WTC11 (cell line): ENCODE results near the gene TNIP2. TPM values are rescaled to one million over a fixed set of nuclear protein-coding genes. Genes with fewer than 3 reads are reported as not detected.
"Not testable (repeated sequence)": the region's sequence is repeated elsewhere in the genome, so short reads cannot be mapped to it uniquely, and the experiment has no call there.

Experiments used
- ATAC-seq: fragments of 200-7000 bp; cut with Tn5 transposase; 2 replicates; pipeline ENCODE4 v1.10.0; 2021; ENCODE audit warnings: mild to moderate bottlenecking, moderate library complexity
- CTCF ChIA-PET: fragments of 300-600 bp; sonication (Branson Sonifier 250); formaldehyde crosslinking; loops from one replicate; lab custom pipeline; 2021; ENCODE audit warnings: antibody characterized with exemption; lab: Charles Lee
- POLR2A ChIA-PET: fragments of 350-600 bp; sonication (Branson Sonifier 250); formaldehyde crosslinking; loops from one replicate; lab custom pipeline; 2021; ENCODE audit warnings: antibody characterized with exemption; lab: Charles Lee
- DNase-seq: peaks from one replicate; pipeline ENCODE4 v3.0.0; 2021; ENCODE audit warnings: low spot score
- H3K27ac Mint-ChIP-seq: 2 replicates; pipeline ENCODE4 v1.8.0; 2021; ENCODE audit warnings: mixed read lengths
- H3K27me3 Mint-ChIP-seq: 2 replicates; pipeline ENCODE4 v1.8.0; 2021; ENCODE audit warnings: low read depth, mild to moderate bottlenecking, moderate library complexity, mixed read lengths
- H3K36me3 Mint-ChIP-seq: 2 replicates; pipeline ENCODE4 v1.8.0; 2021; ENCODE audit warnings: mixed read lengths
- H3K4me1 Mint-ChIP-seq: 2 replicates; pipeline ENCODE4 v1.8.0; 2022; ENCODE audit warnings: mixed read lengths
- H3K4me3 Mint-ChIP-seq: 2 replicates; pipeline ENCODE4 v1.8.0; 2021; ENCODE audit warnings: mild to moderate bottlenecking, moderate library complexity, mixed read lengths
- H3K9me3 Mint-ChIP-seq: 2 replicates; pipeline ENCODE4 v1.8.0; 2021; ENCODE audit warnings: mixed read lengths
- AFF4 ChIP-seq: sonication (generic); formaldehyde crosslinking; IDR thresholded peaks from 2 replicates; pipeline ENCODE4 v1.8.1; 2023; ENCODE audit warnings: mild to moderate bottlenecking, missing genetic modification reagents, borderline replicate concordance
- ARID4B ChIP-seq: sonication (generic); formaldehyde crosslinking; IDR thresholded peaks from 2 replicates; pipeline ENCODE4 v1.8.0; 2023; ENCODE audit warnings: missing genetic modification reagents, mild to moderate bottlenecking, borderline replicate concordance
- ATF2 ChIP-seq: sonication (generic); formaldehyde crosslinking; IDR thresholded peaks from 2 replicates; pipeline ENCODE4 v1.8.1; 2022; ENCODE audit warnings: low read depth, missing genetic modification reagents, borderline replicate concordance
- CBFB ChIP-seq: sonication (generic); formaldehyde crosslinking; IDR thresholded peaks from 2 replicates; pipeline ENCODE4 v1.8.1; 2022; ENCODE audit warnings: mild to moderate bottlenecking, low read depth, missing genetic modification reagents
- E2F5 ChIP-seq: sonication (generic); formaldehyde crosslinking; IDR thresholded peaks from 2 replicates; pipeline ENCODE4 v1.8.1; 2022; ENCODE audit warnings: mild to moderate bottlenecking, moderate library complexity, missing genetic modification reagents
- ESRRA ChIP-seq: sonication (generic); formaldehyde crosslinking; IDR thresholded peaks from 2 replicates; pipeline ENCODE4 v1.8.1; 2022; ENCODE audit warnings: mild to moderate bottlenecking, missing genetic modification reagents, borderline replicate concordance
- FOXP1 ChIP-seq: sonication (generic); formaldehyde crosslinking; IDR thresholded peaks from 2 replicates; pipeline ENCODE4 v1.8.0; 2022; ENCODE audit warnings: missing genetic modification reagents, mild to moderate bottlenecking, moderate library complexity, borderline replicate concordance
- FOXP4 ChIP-seq: sonication (generic); formaldehyde crosslinking; IDR thresholded peaks from 2 replicates; pipeline ENCODE4 v1.8.0; 2022; ENCODE audit warnings: mild to moderate bottlenecking, missing genetic modification reagents
- HMGA2 ChIP-seq: fragments of 250-450 bp; sonication (Bioruptor Pico); IDR thresholded peaks from 2 replicates; pipeline ENCODE4 v1.4.0; 2021; ENCODE audit warnings: mild to moderate bottlenecking, moderate library complexity
- IRF1 ChIP-seq: sonication (generic); formaldehyde crosslinking; IDR thresholded peaks from 2 replicates; pipeline ENCODE4 v1.8.0; 2023; ENCODE audit warnings: missing genetic modification reagents
- MXD4 ChIP-seq: fragments of 250-450 bp; sonication (Bioruptor Pico); IDR thresholded peaks from 2 replicates; pipeline ENCODE4 v1.8.0; 2021; ENCODE audit warnings: mild to moderate bottlenecking, moderate library complexity, borderline replicate concordance
- SP1 ChIP-seq: sonication (generic); formaldehyde crosslinking; conservative IDR thresholded peaks from 2 replicates; pipeline ENCODE4 v1.8.1; 2022; ENCODE audit warnings: missing genetic modification reagents
- TEAD4 ChIP-seq: sonication (generic); formaldehyde crosslinking; IDR thresholded peaks from 2 replicates; pipeline ENCODE4 v1.8.0; 2022; ENCODE audit warnings: mild to moderate bottlenecking, missing genetic modification reagents
- ZMAT4 ChIP-seq: fragments of 250-450 bp; sonication (Bioruptor Pico); IDR thresholded peaks from 2 replicates; pipeline ENCODE4 v1.9.0; 2021; ENCODE audit warnings: mild to moderate bottlenecking
- total RNA-seq: library from RNA; stranded (reverse); gene quantifications from 3 replicates; pipeline ENCODE4 v1.2.3, GENCODE V29; 2021

The TNIP2 gene
- total RNA-seq, 1 experiment from 2014 or later = 44.4 TPM

GRCh38 chr4:2738296-2738695, 17.8 kb downstream of the TNIP2 start:
- POLR2A ChIA-PET, H3K4me3 Mint-ChIP-seq, DNase-seq, H3K27me3 Mint-ChIP-seq, H3K4me1 Mint-ChIP-seq, H3K27ac Mint-ChIP-seq, ATAC-seq: not testable (repeated sequence)
- CTCF ChIA-PET = interaction anchor here (0.5 to 0.6 kb wide), 2 partner anchors 26 to 271 kb away, joined by 3 to 4 read pairs; no protein-coding TSS in a partner anchor
- peaks cover 26% of the 10 kb centered on the region for H3K9me3 Mint-ChIP-seq
- peaks cover 14% of the 10 kb centered on the region for H3K36me3 Mint-ChIP-seq

- ChIA-PET POLR2A (no interaction called here), CTCF (no interaction called here)
- ATAC-seq (no peak), DNase-seq (no peak)
- Mint-ChIP-seq H3K36me3 (peaks cover 22% of the 10 kb centered on the region), H3K27ac (no peak overlapping the region), H3K27me3 (no peaks in the 10 kb centered on the region), H3K4me3 (no peak overlapping the region), H3K4me1 (no peaks in the 10 kb centered on the region)
- no peak for TF ChIP-seq IRF1
- TF ChIP-seq TEAD4 (CRISPR knock-in tag) = no peak
- no peak for TF ChIP-seq CBFB
- no peak for TF ChIP-seq FOXP1 (CRISPR knock-in tag)
- no peak for TF ChIP-seq AFF4 (CRISPR knock-in tag)
- TF ChIP-seq SP1 (CRISPR knock-in tag) = no peak
- no peak for TF ChIP-seq ARID4B (CRISPR knock-in tag)
- TF ChIP-seq ZMAT4 (CRISPR knock-in tag) = no peak
- no peak for TF ChIP-seq ESRRA (CRISPR knock-in tag)
- no peak for TF ChIP-seq MXD4 (CRISPR knock-in tag)
- TF ChIP-seq FOXP4 (CRISPR knock-in tag) = no peak
- no peak for TF ChIP-seq HMGA2
- TF ChIP-seq E2F5 = no peak
- TF ChIP-seq ATF2 (CRISPR knock-in tag) = no peak
- TF ChIP-seq, all 79 proteins: peak for 0
- H3K9me3 Mint-ChIP-seq = peaks cover 26% of the 10 kb centered on the region
Measured at GRCh38 chr4:2735869-2736268, 20.3 kb downstream of the TNIP2 start.
